Aorta (tissue), 5 donors: ENCODE data around the gene KLHL9. TPM values are rescaled to one million over a fixed set of nuclear protein-coding genes. Genes with fewer than 3 reads are reported as not detected.

Experiments used
- ATAC-seq: fragments of 200-7000 bp; cut with Tn5 transposase; one replicate; pipeline ENCODE4 v1.9.1; 2022; ENCODE audit warnings: moderate library complexity; ENCODE audit not compliant: low FRiP score
- DNase-seq, 2 donors: peaks; one replicate each; pipeline ENCODE4 v3.0.0-alpha.2; 2020
- H3K27ac ChIP-seq, 2 donors: one replicate each; pipeline ENCODE4 v1.5.1; 2013; ENCODE audit warnings: low read length in 2 of 2, mild to moderate bottlenecking in 2 of 2, moderate library complexity in 2 of 2, control low read depth in 1 of 2, inconsistent platforms in 1 of 2, low read depth in 1 of 2
- H3K27me3 ChIP-seq, 2 donors: one replicate each; pipeline ENCODE4 v1.6.1; 2013; ENCODE audit warnings: control low read depth in 1 of 2, low read length in 1 of 2, mild to moderate bottlenecking in 1 of 2, moderate library complexity in 1 of 2; ENCODE audit not compliant: insufficient read depth in 2 of 2, control insufficient read depth in 1 of 2
- H3K36me3 ChIP-seq, 2 donors: one replicate each; pipeline ENCODE4 v1.6.1; 2013; ENCODE audit warnings: control low read depth in 1 of 2, low read length in 1 of 2, mild to moderate bottlenecking in 1 of 2; ENCODE audit not compliant: insufficient read depth in 2 of 2, control insufficient read depth in 1 of 2
- H3K4me1 ChIP-seq, 2 donors: one replicate each; pipeline ENCODE4 v1.6.1; 2013; ENCODE audit warnings: low read length in 2 of 2, control low read depth in 1 of 2, mild to moderate bottlenecking in 1 of 2, moderate library complexity in 1 of 2; ENCODE audit not compliant: insufficient read depth in 2 of 2, control insufficient read depth in 1 of 2
- H3K4me3 ChIP-seq, 2 donors: one replicate each; pipeline ENCODE4 v1.5.1; 2013; ENCODE audit warnings: low read length in 2 of 2, control low read depth in 1 of 2, mild to moderate bottlenecking in 1 of 2
- H3K9me3 ChIP-seq: one replicate; pipeline ENCODE4 v1.6.1; 2013; ENCODE audit warnings: mild to moderate bottlenecking, low read length; ENCODE audit not compliant: control insufficient read depth
- WGBS, 2 donors: extraction: QIAGEN DNeasy Blood & Tissue Kit; methylation state at CpG; one replicate each; pipeline ENCODE4 v1.1.7; 2013; 5-methylcytosine and 5-hydroxymethylcytosine counted together
- intact Hi-C, 2 donors: fragments of 100-400 bp; cut with DNase I; formaldehyde crosslinking; loops; one replicate each; pipeline versions ENCODE4 v1.14.2 to v1.15.0; 2022
- polyA plus RNA-seq, 2 donors: library from polyadenylated mRNA; stranded (reverse); fragments of 200-250 nt; gene quantifications; one replicate each; pipeline ENCODE4 v1.2.3, GENCODE V29; 2013
- total RNA-seq, 2 donors: library from RNA; stranded (reverse); fragmentation: NEBNext Ultra II Directional; extraction: Animal tissue kit (Norgen Biotek cat#: 25700); gene quantifications; one replicate each; pipeline ENCODE4 v1.2.1, GENCODE V29; 2021
- donor health status: healthy with polysubstance abuse.
- donor health status: Bipolar disorder and iron deficiency.
- donor health status: DM: no; HTN: no; CAD: no.
- donor health status: DM: no; HTN: no; CAD: no.
- donor health status: DM: yes; HTN: yes; CAD: no.

Gene KLHL9
- total and polyA plus RNA-seq, 4 donors = 7.3 to 24.1 (median 16.4) TPM

- ATAC-seq (no peak), DNase-seq (no peak)
- WGBS, 2 donors = 60 to 61% methylated on average over 7 of the region's 7 CpGs
- Histone ChIP-seq H3K27me3 (peaks cover 0 to 2% of the 10 kb centered on the region in 2 donors), H3K27ac (no peak overlapping the region), H3K9me3 (no peaks in the 10 kb centered on the region), H3K4me1 (no peaks in the 10 kb centered on the region), H3K36me3 (no peaks in the 10 kb centered on the region), H3K4me3 (no peak overlapping the region)
- intact Hi-C loops = no loop called here
Measured at GRCh38 chr9:21357479-21358460, 22.6 kb upstream of the KLHL9 start.

- 57 to 84% methylated on average over 1 of the region's 1 CpG for WGBS, 2 donors
- H3K27me3 ChIP-seq = no peaks in the 10 kb centered on the region
- no peak within 1 kb of the TSS for H3K4me3 ChIP-seq
- no peaks in the 10 kb centered on the region for H3K4me1 ChIP-seq
- intact Hi-C loops = no loop called here
- ATAC-seq = no peak
- no peaks in the 10 kb centered on the region for H3K36me3 ChIP-seq
- no peak within 1 kb of the TSS for H3K27ac ChIP-seq
- DNase-seq = no peak
- no peaks in the 10 kb centered on the region for H3K9me3 ChIP-seq
Measured at GRCh38 chr9:21350787-21351186, 15.6 kb upstream of the KLHL9 start, which contains the start of gene IFNA6. Gene IFNA6, minus strand, starts transcription at chr9:21350887. Its CDS starts 0 bp downstream, at chr9:21350887.

DNA sequence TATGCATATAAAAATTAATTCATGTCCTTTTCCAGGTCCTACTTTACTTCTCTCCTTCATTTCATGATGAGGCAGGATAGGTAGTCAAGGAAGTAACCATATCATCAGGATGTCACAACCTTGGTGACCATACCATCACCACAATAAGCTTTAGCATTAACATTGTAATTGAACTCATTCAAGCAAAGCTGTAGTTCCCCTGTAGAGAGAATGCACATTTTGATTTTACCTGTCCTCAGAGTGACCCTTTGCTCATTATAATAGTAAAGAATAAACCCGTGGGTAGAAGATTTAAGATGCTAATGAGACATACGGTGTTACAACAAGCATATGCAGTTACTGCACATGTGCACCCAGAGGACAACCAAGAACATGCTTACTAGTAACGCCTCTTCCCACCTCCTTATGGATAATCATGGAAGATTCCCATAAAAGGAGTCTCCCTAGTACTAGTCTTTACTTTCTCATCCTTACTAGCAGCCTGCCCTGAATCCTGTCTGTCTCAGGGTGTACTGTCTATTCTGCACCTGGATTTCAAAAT lies 13.3 kb upstream of the KLHL9 start:
- Histone ChIP-seq H3K27ac (no peak overlapping the region), H3K36me3 (no peaks in the 10 kb centered on the region), H3K4me1 (no peaks in the 10 kb centered on the region), H3K4me3 (no peak overlapping the region), H3K9me3 (no peaks in the 10 kb centered on the region), H3K27me3 (no peaks in the 10 kb centered on the region)
- ATAC-seq (no peak), DNase-seq (no peak)
- 69 to 77% methylated on average over 3 of the region's 3 CpGs for WGBS, 2 donors
- intact Hi-C loops = loop anchor here in 1 of 2 donors (5.0 kb wide), 1 partner anchor 44 kb away; no protein-coding TSS in a partner anchor

GRCh38 chr9:21340735-21341134 lies 5.5 kb upstream of the KLHL9 start:
- no peak overlapping the region for H3K27ac ChIP-seq

GRCh38 chr9:21336457-21336856 lies 1.3 kb upstream of the KLHL9 start:
- Histone ChIP-seq H3K9me3 (no peaks in the 10 kb centered on the region), H3K4me1 (peaks cover 6 to 16% of the 10 kb centered on the region in 2 donors), H3K36me3 (no peaks in the 10 kb centered on the region), H3K27ac (no peak overlapping the region), H3K4me3 (no peak overlapping the region), H3K27me3 (no peaks in the 10 kb centered on the region)
- ATAC-seq (no peak), DNase-seq (no peak)
- intact Hi-C loops = no loop called here

More at GRCh38 chr9:21340735-21341134, 5.5 kb upstream of the KLHL9 start:
- Histone ChIP-seq H3K4me3 (no peak overlapping the region), H3K9me3 (no peaks in the 10 kb centered on the region), H3K4me1 (no peaks in the 10 kb centered on the region), H3K36me3 (no peaks in the 10 kb centered on the region), H3K27me3 (no peaks in the 10 kb centered on the region)
- intact Hi-C loops = no loop called here
- ATAC-seq = no peak
- WGBS, 2 donors = 85 to 86% methylated on average over 4 of the region's 4 CpGs
- no peak for DNase-seq

- no peak overlapping the region for H3K27ac ChIP-seq
- H3K4me1 ChIP-seq = peaks cover 6 to 16% of the 10 kb centered on the region in 2 donors
- H3K36me3 ChIP-seq = no peaks in the 10 kb centered on the region
- DNase-seq (no peak), ATAC-seq (no peak)
- no peaks in the 10 kb centered on the region for H3K9me3 ChIP-seq
- intact Hi-C loops = loop anchor here (5.0 kb wide), 2 partner anchors 64 to 469 kb away; partner anchors contain the start of gene MTAP (in 2 of the 2)
- H3K4me3 ChIP-seq = peak overlapping the region in 1 of 2 donors; percentile 14
- no peaks in the 10 kb centered on the region for H3K27me3 ChIP-seq
- WGBS, 2 donors = 96% methylated on average over 2 of the region's 2 CpGs
Measured at GRCh38 chr9:21333226-21333625, 2.0 kb downstream of the KLHL9 start.

DNA sequence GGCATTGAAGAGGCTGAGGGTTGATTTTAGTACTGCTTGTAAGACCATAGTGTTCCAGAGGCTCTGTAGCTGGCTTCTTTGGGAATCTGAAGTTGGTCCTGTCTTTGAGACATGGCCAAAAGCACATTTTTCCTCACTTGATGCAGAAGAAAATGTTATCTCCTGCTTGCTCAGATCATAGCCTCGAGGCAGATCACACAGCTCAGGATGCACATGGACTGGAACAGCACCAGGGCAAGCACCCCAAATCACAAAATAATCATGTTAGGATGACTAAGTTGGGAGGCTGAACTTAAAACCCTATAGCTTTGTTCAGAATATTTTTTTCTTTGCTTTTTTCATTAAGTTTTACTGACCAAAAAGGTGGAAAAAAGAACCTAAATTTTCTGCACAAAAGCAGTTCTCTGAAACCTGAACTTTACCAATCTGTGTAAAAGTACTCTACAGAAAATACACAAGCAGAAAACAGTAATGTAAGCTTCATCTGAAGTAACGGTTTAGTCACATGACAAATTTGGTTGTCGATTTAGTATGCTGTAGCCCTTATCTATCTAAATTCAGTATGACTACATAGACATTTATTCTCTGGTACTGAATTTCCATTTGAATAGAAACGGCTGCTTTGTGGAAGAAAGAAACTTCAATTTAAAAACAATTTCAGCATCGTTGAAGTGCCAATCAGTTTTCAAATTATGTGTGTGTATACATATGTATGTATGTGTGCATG lies 3.4 kb downstream of the KLHL9 start:
- Histone ChIP-seq H3K36me3 (no peaks in the 10 kb centered on the region), H3K27ac (no peak overlapping the region), H3K27me3 (no peaks in the 10 kb centered on the region), H3K4me1 (peaks cover 6 to 16% of the 10 kb centered on the region in 2 donors), H3K9me3 (no peaks in the 10 kb centered on the region), H3K4me3 (no peak overlapping the region)
- ATAC-seq (no peak), DNase-seq (no peak)
- intact Hi-C loops = loop anchor here (5.0 kb wide), 2 partner anchors 65 to 470 kb away; partner anchors contain the start of gene MTAP (in 2 of the 2)
- WGBS, 2 donors = 23 to 27% methylated on average over 5 of the region's 5 CpGs

GRCh38 chr9:21326526-21327139 lies 8.6 kb downstream of the KLHL9 start:
- H3K36me3 ChIP-seq = peaks cover 0 to 5% of the 10 kb centered on the region in 2 donors
- WGBS, 2 donors = 24 to 36% methylated on average over 2 of the region's 2 CpGs
- intact Hi-C loops = loop anchor here in 1 of 2 donors (10.0 kb wide), 1 partner anchor 712 kb away; no protein-coding TSS in a partner anchor

More at GRCh38 chr9:21326526-21327139, 8.6 kb downstream of the KLHL9 start:
- no peak overlapping the region for H3K4me3 ChIP-seq
- ATAC-seq (peak; percentile 79), DNase-seq (no peak)
- H3K4me1 ChIP-seq = peaks cover 0 to 2% of the 10 kb centered on the region in 2 donors
- no peak overlapping the region for H3K27ac ChIP-seq
- H3K9me3 ChIP-seq = no peaks in the 10 kb centered on the region
- H3K27me3 ChIP-seq = no peaks in the 10 kb centered on the region
